ENCODE results near the gene KCNMA1. TPM values are rescaled to one million over a fixed set of nuclear protein-coding genes. Genes with fewer than 3 reads are reported as not detected.

KCNMA1 gene
- total RNA-seq, 1 experiment from 2014 or later = 20.7 TPM

GRCh38 chr10:77253556-77254064 lies 384.0 kb downstream of the KCNMA1 start:
- ChIA-PET POLR2A (no interaction called here), CTCF (interaction anchor here (0.8 to 0.9 kb wide), 2 partner anchors 79 to 80 kb away, joined by 3 read pairs; no protein-coding TSS in a partner anchor)
- no peak overlapping the region for H3K4me3 Mint-ChIP-seq (ENCODE audit: unreplicated experiment)
- H3K27me3 Mint-ChIP-seq (ENCODE audit: insufficient read depth, unreplicated experiment) = no peaks in the 10 kb centered on the region
- Histone ChIP-seq H3K4me1 (peaks cover 33% of the 10 kb centered on the region), H3K27me3 (replicated peaks; ENCODE audit: control insufficient read depth, insufficient read depth, low read length) (no peaks in the 10 kb centered on the region), H3K36me3 (ENCODE audit: control insufficient read depth, insufficient read depth, low read length) (no peaks in the 10 kb centered on the region), H3K9me3 (peaks cover 7% of the 10 kb centered on the region; the same call in 1 of the 2 replicates), H3K4me3 (ENCODE audit: low read depth, low read length) (no peak overlapping the region)
- no TSS peak for BruUV-seq (replicated peaks)
- H3K9me3 Mint-ChIP-seq (ENCODE audit: unreplicated experiment) = peaks cover 14% of the 10 kb centered on the region
- peaks cover 33% of the 10 kb centered on the region for H3K4me1 Mint-ChIP-seq (ENCODE audit: low read depth, unreplicated experiment)
- H3K36me3 Mint-ChIP-seq (ENCODE audit: insufficient read depth, unreplicated experiment) = peaks cover 12% of the 10 kb centered on the region
- H3K27ac Mint-ChIP-seq (ENCODE audit: unreplicated experiment) = no peak overlapping the region
- intact Hi-C loops (cut with micrococcal nuclease; ENCODE audit: unreplicated experiment) = loop anchor here (2.0 to 5.0 kb wide), 2 partner anchors 19 to 234 kb away; no protein-coding TSS in a partner anchor
- no peak for TF ChIP-seq CTCF (IDR thresholded peaks at IDR 0.05; ENCODE audit: insufficient read depth in 1 of 2, low read depth in 1 of 2, low read length in 1 of 2, severe bottlenecking in 1 of 2, unreplicated experiment in 1 of 2)
- no peak for DNase-seq

GRCh38 chr10:77253147-77253545 lies 384.5 kb downstream of the KCNMA1 start:
- Histone ChIP-seq H3K4me3 (ENCODE audit: low read depth, low read length) (no peak overlapping the region), H3K4me1 (peaks cover 37% of the 10 kb centered on the region), H3K9me3 (peaks cover 7% of the 10 kb centered on the region; the same call in 1 of the 2 replicates), H3K36me3 (ENCODE audit: control insufficient read depth, insufficient read depth, low read length) (no peaks in the 10 kb centered on the region), H3K27me3 (replicated peaks; ENCODE audit: control insufficient read depth, insufficient read depth, low read length) (no peaks in the 10 kb centered on the region)
- no peak for TF ChIP-seq CTCF (IDR thresholded peaks at IDR 0.05; ENCODE audit: insufficient read depth in 1 of 2, low read depth in 1 of 2, low read length in 1 of 2, severe bottlenecking in 1 of 2, unreplicated experiment in 1 of 2)
- H3K36me3 Mint-ChIP-seq (ENCODE audit: insufficient read depth, unreplicated experiment) = peaks cover 12% of the 10 kb centered on the region
- no TSS peak for BruUV-seq (replicated peaks)
- H3K4me3 Mint-ChIP-seq (ENCODE audit: unreplicated experiment) = no peak overlapping the region
- CTCF ChIA-PET = interaction anchor here (0.8 to 0.9 kb wide), 3 partner anchors 79 to 388 kb away, joined by 3 read pairs; no protein-coding TSS in a partner anchor
- POLR2A ChIA-PET = no interaction called here
- no peaks in the 10 kb centered on the region for H3K27me3 Mint-ChIP-seq (ENCODE audit: insufficient read depth, unreplicated experiment)
- H3K9me3 Mint-ChIP-seq (ENCODE audit: unreplicated experiment) = peaks cover 14% of the 10 kb centered on the region
- DNase-seq = no peak
- no peak overlapping the region for H3K27ac Mint-ChIP-seq (ENCODE audit: unreplicated experiment)
- peaks cover 34% of the 10 kb centered on the region for H3K4me1 Mint-ChIP-seq (ENCODE audit: low read depth, unreplicated experiment)
- intact Hi-C loops (cut with micrococcal nuclease; ENCODE audit: unreplicated experiment) = loop anchor here (2.0 to 5.0 kb wide), 2 partner anchors 20 to 234 kb away; no protein-coding TSS in a partner anchor

- Mint-ChIP-seq H3K4me1 (ENCODE audit: low read depth, unreplicated experiment) (peaks cover 38% of the 10 kb centered on the region), H3K9me3 (ENCODE audit: unreplicated experiment) (peaks cover 8% of the 10 kb centered on the region), H3K27me3 (ENCODE audit: insufficient read depth, unreplicated experiment) (no peaks in the 10 kb centered on the region), H3K27ac (ENCODE audit: unreplicated experiment) (no peak overlapping the region), H3K36me3 (ENCODE audit: insufficient read depth, unreplicated experiment) (peaks cover 8% of the 10 kb centered on the region), H3K4me3 (ENCODE audit: unreplicated experiment) (no peak overlapping the region)
- intact Hi-C loops (cut with micrococcal nuclease; ENCODE audit: unreplicated experiment) = loop anchor here (2.0 to 5.0 kb wide), 2 partner anchors 20 to 235 kb away; no protein-coding TSS in a partner anchor
- Histone ChIP-seq H3K36me3 (ENCODE audit: control insufficient read depth, insufficient read depth, low read length) (no peaks in the 10 kb centered on the region), H3K4me1 (peaks cover 43% of the 10 kb centered on the region), H3K27me3 (replicated peaks; ENCODE audit: control insufficient read depth, insufficient read depth, low read length) (no peaks in the 10 kb centered on the region), H3K4me3 (ENCODE audit: low read depth, low read length) (no peak overlapping the region), H3K9me3 (peaks cover 7% of the 10 kb centered on the region; the same call in 1 of the 2 replicates)
- CTCF ChIA-PET = interaction anchor here (0.7 to 0.9 kb wide), 3 partner anchors 78 to 389 kb away, joined by 3 read pairs; no protein-coding TSS in a partner anchor
- TF ChIP-seq CTCF (IDR thresholded peaks at IDR 0.05; ENCODE audit: insufficient read depth in 1 of 2, low read depth in 1 of 2, low read length in 1 of 2, severe bottlenecking in 1 of 2, unreplicated experiment in 1 of 2) = no peak
- no TSS peak for BruUV-seq (replicated peaks)
- POLR2A ChIA-PET = no interaction called here
- no peak for DNase-seq
These were observed 385.0 kb downstream of the KCNMA1 start for GRCh38 chr10:77252380-77253146.
